Adipocyte (in vitro differentiated cells): Measurements from ENCODE around the gene PLA2G6.
A peak's percentile ranks its signal among the peaks of the same experiment; 100 is the strongest.

Experiments
- DNase-seq: peaks from one replicate; pipeline ENCODE4 v3.0.0-alpha.2; 2015; ENCODE audit warnings: low read depth
- H3K27me3 ChIP-seq: replicated peaks from 2 replicates; pipeline ENCODE4 v1.7.0; 2013; ENCODE audit warnings: mild to moderate bottlenecking, low read length, moderate library complexity; ENCODE audit not compliant: control insufficient read depth, insufficient read depth
- H3K36me3 ChIP-seq: 2 replicates; pipeline ENCODE4 v1.7.0; 2013; ENCODE audit warnings: low read length, mild to moderate bottlenecking, moderate library complexity; ENCODE audit not compliant: control insufficient read depth, insufficient read depth, severe bottlenecking
- H3K4me1 ChIP-seq: 2 replicates; pipeline ENCODE4 v1.7.0; 2013; ENCODE audit warnings: mild to moderate bottlenecking, low read length, moderate library complexity; ENCODE audit not compliant: control insufficient read depth, insufficient read depth
- H3K4me3 ChIP-seq: 2 replicates; pipeline ENCODE4 v1.7.0; 2013; ENCODE audit warnings: mild to moderate bottlenecking, low read length, moderate library complexity
- H3K9ac ChIP-seq: 2 replicates; pipeline ENCODE4 v1.7.0; 2013; ENCODE audit warnings: mild to moderate bottlenecking, low read length, moderate library complexity
- H3K9me3 ChIP-seq: 2 replicates; pipeline ENCODE4 v1.7.0; 2013; ENCODE audit warnings: mild to moderate bottlenecking, low read length, moderate library complexity; ENCODE audit not compliant: control insufficient read depth

The PLA2G6 gene, protein sequence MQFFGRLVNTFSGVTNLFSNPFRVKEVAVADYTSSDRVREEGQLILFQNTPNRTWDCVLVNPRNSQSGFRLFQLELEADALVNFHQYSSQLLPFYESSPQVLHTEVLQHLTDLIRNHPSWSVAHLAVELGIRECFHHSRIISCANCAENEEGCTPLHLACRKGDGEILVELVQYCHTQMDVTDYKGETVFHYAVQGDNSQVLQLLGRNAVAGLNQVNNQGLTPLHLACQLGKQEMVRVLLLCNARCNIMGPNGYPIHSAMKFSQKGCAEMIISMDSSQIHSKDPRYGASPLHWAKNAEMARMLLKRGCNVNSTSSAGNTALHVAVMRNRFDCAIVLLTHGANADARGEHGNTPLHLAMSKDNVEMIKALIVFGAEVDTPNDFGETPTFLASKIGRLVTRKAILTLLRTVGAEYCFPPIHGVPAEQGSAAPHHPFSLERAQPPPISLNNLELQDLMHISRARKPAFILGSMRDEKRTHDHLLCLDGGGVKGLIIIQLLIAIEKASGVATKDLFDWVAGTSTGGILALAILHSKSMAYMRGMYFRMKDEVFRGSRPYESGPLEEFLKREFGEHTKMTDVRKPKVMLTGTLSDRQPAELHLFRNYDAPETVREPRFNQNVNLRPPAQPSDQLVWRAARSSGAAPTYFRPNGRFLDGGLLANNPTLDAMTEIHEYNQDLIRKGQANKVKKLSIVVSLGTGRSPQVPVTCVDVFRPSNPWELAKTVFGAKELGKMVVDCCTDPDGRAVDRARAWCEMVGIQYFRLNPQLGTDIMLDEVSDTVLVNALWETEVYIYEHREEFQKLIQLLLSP

GRCh38 chr22:38181453-38182200, at the start of gene PLA2G6:
PLA2G6 (minus strand) TSS chr22:38181830; CDS start chr22:38169426, 12,404 bp downstream.
- Histone ChIP-seq H3K9me3 (no peaks in the 10 kb centered on the region), H3K4me1 (peaks cover 43% of the 10 kb centered on the region), H3K36me3 (no peaks in the 10 kb centered on the region), H3K27me3 (no peaks in the 10 kb centered on the region), H3K4me3 (peak within 1 kb of the TSS; percentile 88), H3K9ac (peak within 1 kb of the TSS; percentile 91)
- peak; percentile 100 for DNase-seq

DNA sequence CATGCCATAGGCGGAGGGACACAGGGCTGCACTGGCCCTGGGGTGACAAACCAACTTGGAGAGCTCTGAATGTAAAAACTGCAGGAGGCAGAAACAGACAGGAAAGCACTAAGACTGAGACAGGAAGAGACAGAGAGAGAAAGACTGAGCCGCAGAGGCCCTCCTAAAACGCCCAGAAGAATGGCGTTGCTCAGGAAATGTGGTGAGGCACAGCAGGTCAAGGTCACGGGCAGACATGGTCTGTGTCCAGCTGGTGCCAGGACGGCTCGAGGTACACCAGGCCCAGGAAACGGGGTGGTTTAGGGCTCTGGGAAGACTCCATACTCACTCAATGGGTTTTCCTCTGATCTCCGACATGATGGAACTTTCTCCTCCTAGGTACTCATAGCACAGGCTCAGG, 49.3 kb upstream of the PLA2G6 start:
- H3K4me1 ChIP-seq, result peaks cover 56% of the 10 kb centered on the region
- H3K9me3 ChIP-seq, result no peaks in the 10 kb centered on the region
- H3K4me3 ChIP-seq, result no peak overlapping the region
- no peaks in the 10 kb centered on the region for H3K27me3 ChIP-seq
- H3K36me3 ChIP-seq, result peaks cover 64% of the 10 kb centered on the region
- no peak overlapping the region for H3K9ac ChIP-seq
- DNase-seq, result no peak

GRCh38 chr22:38230108-38230825, 48.6 kb upstream of the PLA2G6 start:
- Histone ChIP-seq H3K27me3 (no peaks in the 10 kb centered on the region), H3K9me3 (no peaks in the 10 kb centered on the region), H3K36me3 (peaks cover 69% of the 10 kb centered on the region), H3K9ac (no peak overlapping the region), H3K4me1 (peaks cover 49% of the 10 kb centered on the region), H3K4me3 (no peak overlapping the region)
- peak; percentile 40 for DNase-seq

GRCh38 chr22:38228873-38229740, 47.5 kb upstream of the PLA2G6 start:
- no peak overlapping the region for H3K4me3 ChIP-seq
- peak; percentile 70 for DNase-seq
- H3K4me1 ChIP-seq, result peaks cover 38% of the 10 kb centered on the region
- H3K36me3 ChIP-seq, result peaks cover 69% of the 10 kb centered on the region
- H3K27me3 ChIP-seq, result no peaks in the 10 kb centered on the region
- peak overlapping the region; percentile 19 for H3K9ac ChIP-seq
- no peaks in the 10 kb centered on the region for H3K9me3 ChIP-seq

DNA sequence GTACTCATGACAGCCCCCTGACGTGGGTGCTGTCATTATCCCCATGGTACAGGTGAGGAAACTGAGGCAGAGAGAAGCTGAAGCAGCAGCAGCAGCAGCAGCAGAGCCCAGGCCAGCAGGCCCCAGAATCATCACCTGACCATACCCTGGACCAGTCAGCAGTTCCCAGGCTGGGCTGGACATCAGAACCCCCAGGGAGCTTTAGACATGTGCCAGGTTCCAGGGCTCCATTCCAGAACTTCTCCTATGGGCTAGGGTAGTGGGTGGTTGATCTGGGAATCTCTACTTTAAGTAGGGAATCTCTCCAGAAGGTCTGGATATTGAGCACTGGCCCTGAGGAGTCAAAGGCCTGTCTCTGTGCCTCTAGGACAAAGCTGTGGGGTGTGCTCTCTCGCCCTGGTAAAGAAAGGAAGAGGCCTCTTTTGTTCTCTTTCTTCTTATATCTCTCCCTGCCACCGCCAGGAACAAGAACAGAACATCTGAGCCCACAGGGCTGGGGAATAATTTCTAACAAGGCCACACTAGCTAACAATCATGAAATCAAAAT, 46.8 kb upstream of the PLA2G6 start:
- H3K27me3 ChIP-seq, result no peaks in the 10 kb centered on the region
- peaks cover 72% of the 10 kb centered on the region for H3K36me3 ChIP-seq

GRCh38 chr22:38226853-38227649, 45.4 kb upstream of the PLA2G6 start:
- H3K27me3 ChIP-seq, result no peaks in the 10 kb centered on the region
- DNase-seq, result no peak
- peaks cover 64% of the 10 kb centered on the region for H3K36me3 ChIP-seq
- no peak overlapping the region for H3K4me3 ChIP-seq
- no peaks in the 10 kb centered on the region for H3K9me3 ChIP-seq
- H3K4me1 ChIP-seq, result peaks cover 24% of the 10 kb centered on the region
- H3K9ac ChIP-seq, result no peak overlapping the region

More for the DNA sequence above, 46.8 kb upstream of the PLA2G6 start:
- Histone ChIP-seq H3K9ac (peak overlapping the region; percentile 19), H3K9me3 (no peaks in the 10 kb centered on the region), H3K4me3 (no peak overlapping the region), H3K4me1 (peaks cover 31% of the 10 kb centered on the region)
- DNase-seq, result peak; percentile 28

DNA sequence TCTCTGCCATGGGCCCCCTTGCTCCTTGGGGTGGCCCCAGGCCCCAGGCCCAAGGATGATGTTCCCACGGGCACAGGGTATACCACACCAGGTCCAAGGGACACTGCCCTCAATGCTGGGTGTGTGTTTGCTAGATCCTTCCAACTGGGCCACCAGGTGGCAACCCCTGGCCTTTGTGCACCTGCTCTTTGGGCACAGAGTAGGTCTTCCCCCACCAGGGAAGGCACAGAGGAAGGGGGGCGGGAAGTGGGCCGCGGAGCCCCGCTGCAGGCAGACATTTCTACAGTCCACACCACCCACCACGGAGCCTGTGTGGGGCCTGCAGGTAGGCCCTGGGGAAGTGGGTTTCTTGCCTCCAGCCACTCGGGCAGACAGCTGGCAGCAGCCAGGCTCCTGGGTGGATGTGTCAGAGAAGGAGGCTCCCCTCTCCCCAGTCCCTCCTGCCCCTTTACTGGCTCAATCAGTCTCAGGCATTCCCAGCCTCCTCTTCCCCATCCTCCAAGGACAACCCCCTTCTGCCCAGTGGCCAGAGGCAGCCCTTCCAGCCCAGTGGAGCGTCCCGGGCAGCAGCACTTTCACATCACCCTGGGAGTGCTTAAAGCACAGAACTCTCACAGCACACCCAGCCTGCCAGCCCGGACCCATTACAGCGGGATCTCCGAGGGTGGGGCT, 41.8 kb upstream of the PLA2G6 start:
- peaks cover 41% of the 10 kb centered on the region for H3K4me1 ChIP-seq
- no peaks in the 10 kb centered on the region for H3K9me3 ChIP-seq
- H3K4me3 ChIP-seq, result no peak overlapping the region
- peaks cover 53% of the 10 kb centered on the region for H3K36me3 ChIP-seq
- H3K9ac ChIP-seq, result no peak overlapping the region
- DNase-seq, result no peak
- H3K27me3 ChIP-seq, result no peaks in the 10 kb centered on the region

GRCh38 chr22:38222797-38223119, 41.1 kb upstream of the PLA2G6 start:
- Histone ChIP-seq H3K9ac (no peak overlapping the region), H3K27me3 (no peaks in the 10 kb centered on the region), H3K4me1 (peaks cover 41% of the 10 kb centered on the region), H3K36me3 (peaks cover 48% of the 10 kb centered on the region), H3K9me3 (no peaks in the 10 kb centered on the region), H3K4me3 (no peak overlapping the region)
- DNase-seq, result no peak
